ENCODE results near the gene MVB12B.

The MVB12B gene

GRCh38 chr9:126304207-126304970, 22.2 kb upstream of the MVB12B start:
- no peak for DNase-seq

GRCh38 chr9:126304971-126305320, 21.7 kb upstream of the MVB12B start:
- no peak for DNase-seq

- DNase-seq: no peak
Measured at GRCh38 chr9:126306071-126306647, 20.5 kb upstream of the MVB12B start.

DNA sequence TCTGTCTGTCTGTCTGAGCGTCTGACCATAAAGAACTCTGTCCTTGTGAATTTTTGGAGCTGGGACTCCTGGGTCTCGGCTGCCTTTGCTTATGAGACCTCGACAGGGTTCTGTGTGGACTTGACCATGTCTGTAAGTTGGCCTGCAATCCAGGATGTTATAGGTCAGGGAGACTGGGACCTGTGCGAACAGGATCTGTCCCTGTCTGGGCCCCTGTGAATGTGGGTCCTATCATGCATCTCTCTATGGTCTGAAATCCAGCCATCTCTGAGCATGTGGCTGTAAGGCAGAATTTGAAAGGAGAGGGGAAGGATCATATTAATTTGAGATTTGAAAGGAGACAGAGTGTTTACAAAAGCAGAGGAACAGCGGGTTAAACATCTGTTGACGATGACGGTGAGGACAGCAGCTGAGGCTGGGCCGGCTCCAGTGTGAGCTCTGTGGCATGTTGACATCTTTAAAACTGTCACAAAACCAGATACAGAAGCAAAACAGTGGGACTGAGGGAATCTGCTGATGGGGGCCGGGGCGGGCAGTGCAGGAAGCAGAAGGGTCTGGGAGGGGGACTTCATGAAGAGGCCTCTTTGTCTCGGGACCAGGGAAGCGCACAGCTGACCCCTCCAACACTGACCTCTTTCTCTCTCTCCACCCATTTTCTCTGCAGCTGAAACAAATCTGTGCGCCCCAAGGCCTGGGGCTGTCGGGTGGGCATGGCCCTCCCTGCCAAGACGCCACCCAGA, 19.1 kb upstream of the MVB12B start:
- DNase-seq: no peak

DNA sequence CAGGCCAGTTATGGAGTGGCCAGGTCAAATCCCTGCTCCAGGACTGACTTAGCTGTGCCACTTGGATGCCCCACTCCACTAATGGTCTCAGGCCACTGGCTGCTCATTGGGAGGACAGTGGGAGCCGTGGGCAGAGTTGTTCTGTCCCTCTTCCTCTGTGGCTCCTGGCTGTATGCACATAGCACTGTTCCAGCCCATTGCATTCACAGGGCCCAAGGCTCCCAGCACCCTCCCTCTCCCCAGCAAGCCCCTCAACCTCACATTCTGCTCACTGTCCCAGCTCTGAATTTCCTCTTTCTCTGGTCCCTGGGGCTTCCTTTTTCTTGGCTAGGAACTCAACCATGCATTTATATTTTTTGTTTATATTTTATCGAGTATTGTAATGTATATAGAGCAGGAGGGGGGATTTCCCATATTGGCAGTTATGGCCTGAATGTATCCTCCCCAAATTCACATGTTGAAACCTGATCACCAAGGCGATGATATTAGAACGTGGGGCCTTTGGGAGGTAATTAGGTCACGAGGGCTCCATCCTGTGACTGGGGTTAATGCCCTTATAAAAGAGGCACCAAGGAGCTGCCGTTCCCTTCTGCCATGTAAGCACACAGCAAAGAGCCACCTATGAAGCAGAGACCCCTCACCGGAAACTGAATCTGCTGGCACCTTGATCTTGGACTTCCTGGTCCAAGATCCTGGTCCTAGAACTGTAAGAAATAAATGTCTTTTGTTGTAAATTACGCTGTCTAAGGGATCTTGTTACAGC, 17.0 kb upstream of the MVB12B start:
- DNase-seq: no peak

DNA sequence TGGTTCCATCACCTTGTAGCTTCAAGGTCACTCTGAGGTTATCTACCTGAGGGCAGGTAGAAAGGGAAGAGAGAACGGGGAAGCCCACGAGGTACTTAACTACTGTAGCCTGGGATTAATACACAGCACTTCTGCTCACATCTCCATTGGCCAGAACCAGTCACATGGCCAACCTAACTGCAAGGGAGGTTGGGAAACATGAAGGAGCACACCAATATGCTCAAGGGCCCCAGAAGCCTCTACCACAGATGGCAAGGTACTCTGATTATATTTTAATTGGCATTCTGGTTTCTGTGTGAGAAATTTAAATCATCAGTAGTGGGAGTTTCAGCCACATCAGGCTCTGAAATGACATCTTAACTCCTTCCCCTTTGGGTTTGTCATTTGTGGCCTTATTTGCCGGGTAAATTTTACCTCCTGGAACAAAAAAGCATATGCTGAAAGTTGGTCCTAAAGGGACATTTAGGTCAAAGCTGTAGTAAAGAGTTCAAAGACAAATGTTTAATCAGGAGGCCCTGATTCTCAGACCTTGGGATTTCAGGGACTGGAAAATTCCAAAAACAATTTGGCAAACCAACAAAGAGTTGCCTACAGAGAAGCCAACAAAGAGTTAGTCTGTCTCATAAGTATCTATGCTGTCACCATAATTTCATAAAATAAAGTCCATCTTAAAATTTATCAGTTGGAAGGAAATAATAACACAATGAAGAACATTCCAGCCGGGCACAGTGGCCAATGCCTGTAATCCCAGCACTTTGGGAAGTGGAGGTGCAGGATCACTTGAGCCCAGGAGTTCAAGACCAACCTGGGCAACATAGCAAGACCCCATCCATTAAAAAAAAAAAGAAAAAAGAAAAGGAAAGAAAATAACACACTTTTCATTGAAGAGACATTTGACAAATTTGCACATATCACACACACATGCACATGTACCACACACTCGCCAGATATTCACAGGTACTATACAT, 13.8 kb upstream of the MVB12B start:
- no peak for DNase-seq

DNA sequence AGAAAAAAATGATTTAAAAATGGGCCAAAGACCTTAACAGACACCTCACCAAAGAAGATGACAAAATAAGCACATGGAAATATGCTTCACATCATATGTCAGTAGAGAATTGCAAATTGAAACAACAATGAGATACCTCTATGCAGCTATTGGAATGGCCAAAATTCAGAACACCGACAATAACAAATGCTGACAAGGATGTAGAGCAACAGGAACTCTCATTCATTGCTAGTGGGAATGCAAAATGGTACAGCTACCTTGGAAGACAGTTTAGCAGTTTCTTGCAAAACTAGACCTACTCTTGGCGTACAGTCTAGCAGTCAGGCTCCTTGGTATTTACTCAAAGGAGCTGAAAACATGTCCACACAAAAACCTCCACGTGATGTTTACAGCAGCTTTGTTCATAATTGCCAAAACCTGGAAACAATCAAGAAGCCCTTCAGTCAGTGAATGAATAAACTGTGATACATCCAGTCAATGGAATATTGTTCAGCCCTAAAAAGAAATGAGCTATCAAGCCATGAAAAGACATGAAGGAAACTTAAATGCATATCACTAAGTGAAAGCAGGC, 10.5 kb upstream of the MVB12B start:
- DNase-seq: no peak

- peak; percentile 23 for DNase-seq
Measured at GRCh38 chr9:126317513-126317912, 9.1 kb upstream of the MVB12B start.

- no peak for DNase-seq
Measured at GRCh38 chr9:126318858-126319257, 7.8 kb upstream of the MVB12B start.

GRCh38 chr9:126319671-126320070, 7.0 kb upstream of the MVB12B start:
- DNase-seq: no peak

DNA sequence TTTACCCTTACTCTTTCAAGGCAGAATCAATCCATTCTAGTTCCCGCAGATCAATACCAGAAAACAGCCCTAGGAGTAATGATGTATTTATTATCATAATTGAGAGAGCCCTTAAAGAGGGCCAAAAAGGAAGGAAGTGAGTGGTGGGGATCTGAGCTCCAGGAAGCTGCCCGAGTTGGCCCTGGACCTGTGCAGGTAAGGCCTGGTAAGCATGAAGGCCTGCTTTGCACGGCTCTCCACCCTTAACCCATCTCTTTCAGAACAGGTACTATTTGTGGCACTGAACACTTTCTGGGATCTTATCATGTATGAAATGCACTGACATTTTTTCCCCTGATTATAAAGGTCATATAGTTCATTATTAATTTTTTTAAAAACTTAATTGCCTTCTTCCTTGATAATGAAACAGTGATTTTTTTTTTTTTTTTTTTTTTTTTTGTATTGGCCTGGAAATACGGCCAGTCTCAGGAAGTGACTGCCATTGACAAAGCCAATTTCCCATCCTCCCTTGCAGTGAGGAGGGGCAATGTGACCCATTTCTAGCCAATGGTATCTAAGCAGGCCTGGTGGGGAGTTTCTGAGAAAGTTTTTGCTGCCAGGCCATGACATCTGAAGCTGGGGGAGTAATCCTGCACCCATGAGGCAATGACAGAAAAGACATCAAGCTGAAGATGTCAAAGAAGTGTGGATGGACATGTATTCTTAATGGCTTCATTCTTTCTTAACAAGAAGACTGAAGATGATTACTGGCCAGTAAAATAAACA, 6.3 kb upstream of the MVB12B start:
- no peak for DNase-seq

- DNase-seq: no peak
Measured at GRCh38 chr9:126321742-126322141, 4.9 kb upstream of the MVB12B start.

GRCh38 chr9:126325821-126326220, 808 bp upstream of the MVB12B start:
- DNase-seq: no peak

DNA sequence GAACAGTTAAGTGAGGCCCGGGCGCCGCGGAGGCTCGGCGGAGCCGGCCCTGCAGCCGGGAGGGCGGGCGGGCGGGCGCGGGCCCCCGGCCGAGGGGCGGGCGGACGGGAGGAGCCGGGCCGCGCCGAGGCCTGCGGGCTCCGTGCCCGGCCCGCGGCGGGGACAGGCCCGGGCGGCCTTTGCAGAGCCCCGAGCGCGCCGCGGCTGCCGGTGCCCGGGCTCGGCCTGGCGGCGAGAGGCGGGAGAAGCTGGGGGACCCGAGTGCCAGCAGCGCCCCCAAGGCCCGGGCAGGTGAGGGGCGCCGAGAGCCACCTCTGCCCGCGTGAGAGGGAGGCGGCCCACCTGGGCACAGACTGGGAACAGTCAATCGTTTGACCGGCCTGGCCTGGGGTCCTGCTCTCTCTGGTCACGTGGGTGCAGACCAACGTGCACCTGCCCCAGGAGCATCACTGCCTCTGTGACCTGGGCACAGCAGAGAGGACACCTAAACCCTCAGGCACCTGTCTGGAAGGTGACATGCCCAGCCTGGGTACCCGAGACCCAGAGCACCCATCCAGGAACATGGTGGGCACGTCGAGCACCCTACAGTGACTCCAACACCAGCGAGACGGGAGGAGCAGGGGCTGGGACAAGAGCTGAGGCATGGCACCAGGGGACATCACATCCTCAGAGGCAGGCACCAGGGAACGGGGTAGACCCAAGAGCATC, 531 bp downstream of the MVB12B start:
- peak; percentile 4 for DNase-seq

GRCh38 chr9:126327714-126328185, 1.1 kb downstream of the MVB12B start:
- no peak for DNase-seq

- DNase-seq: no peak
Measured at GRCh38 chr9:126328407-126328806, 1.8 kb downstream of the MVB12B start.

GRCh38 chr9:126329476-126330275, 3.0 kb downstream of the MVB12B start:
- DNase-seq: no peak

- DNase-seq: no peak
Measured at GRCh38 chr9:126330536-126330935, 3.9 kb downstream of the MVB12B start.
